Keratinocyte (primary cell): ENCODE measurements around the gene IRF2BP2. TPM values are rescaled to one million over a fixed set of nuclear protein-coding genes. Genes with fewer than 3 reads are reported as not detected.

Source experiments
- DNase-seq: peaks from one replicate; pipeline ENCODE4 v3.0.0-alpha.2; 2011; ENCODE audit warnings: low read depth, missing footprints, low spot score
- FAIRE-seq: peaks from 2 replicates; lab custom pipeline; 2011; peaks lifted over from hg19 to GRCh38; lab: Jason Lieb, UNC
- H2AFZ ChIP-seq: 2 replicates; pipeline ENCODE4 v1.6.0; 2012; ENCODE audit warnings: low read length, control low read depth, inconsistent platforms; ENCODE audit not compliant: control insufficient read depth
- H3K27ac ChIP-seq: 2 replicates; pipeline ENCODE4 v1.5.1; 2011; ENCODE audit warnings: low read length; ENCODE audit not compliant: control insufficient read depth, insufficient read depth
- H3K27me3 ChIP-seq: 3 replicates; pipeline ENCODE4 v1.6.0; 2011; ENCODE audit warnings: low read length; ENCODE audit not compliant: control insufficient read depth, insufficient read depth; ENCODE audit errors: extremely low read depth
- H3K36me3 ChIP-seq, 2 experiments: 2 replicates in 1 of 2; 3 replicates in 1 of 2; pipeline ENCODE4 v1.5.1; 2011; ENCODE audit warnings: low read length in 2 of 2, mild to moderate bottlenecking in 1 of 2; ENCODE audit not compliant: control insufficient read depth in 2 of 2, insufficient read depth in 2 of 2; ENCODE audit errors: extremely low read depth in 1 of 2
- H3K4me1 ChIP-seq: 3 replicates; pipeline ENCODE4 v1.5.1; 2011; ENCODE audit warnings: low read length; ENCODE audit not compliant: control insufficient read depth, insufficient read depth; ENCODE audit errors: extremely low read depth
- H3K4me2 ChIP-seq: 3 replicates; pipeline ENCODE4 v1.6.0; 2011; ENCODE audit warnings: low read depth, low read length; ENCODE audit not compliant: control insufficient read depth, insufficient read depth; ENCODE audit errors: extremely low read depth
- H3K4me3 ChIP-seq, 3 experiments: fragments of 200-600 bp in 1 of 3; sonication (generic) in 1 of 3; 2 replicates in 2 of 3; 3 replicates in 1 of 3; pipeline ENCODE4 v1.5.1; 2011 to 2016; ENCODE audit warnings: low read length in 3 of 3, mild to moderate bottlenecking in 3 of 3, control low read depth in 2 of 3, inconsistent platforms in 1 of 3, low read depth in 1 of 3, mixed read lengths in 1 of 3, mixed run types in 1 of 3, moderate library complexity in 1 of 3; ENCODE audit not compliant: control insufficient read depth in 2 of 3, insufficient read depth in 2 of 3; ENCODE audit errors: extremely low read depth in 1 of 3
- H3K79me2 ChIP-seq: 2 replicates; pipeline ENCODE4 v1.6.0; 2012; ENCODE audit warnings: low read length; ENCODE audit not compliant: control insufficient read depth, insufficient read depth
- H3K9ac ChIP-seq: 3 replicates; pipeline ENCODE4 v1.6.0; 2011; ENCODE audit warnings: low read length; ENCODE audit not compliant: control insufficient read depth, insufficient read depth; ENCODE audit errors: extremely low read depth
- H3K9me1 ChIP-seq: 3 replicates; pipeline ENCODE4 v1.6.0; 2011; ENCODE audit warnings: low read length; ENCODE audit not compliant: control insufficient read depth, insufficient read depth; ENCODE audit errors: extremely low read depth
- H3K9me3 ChIP-seq: 2 replicates; pipeline ENCODE4 v1.5.1; 2012; ENCODE audit warnings: low read depth, low read length; ENCODE audit not compliant: control insufficient read depth
- H4K20me1 ChIP-seq: 3 replicates; pipeline ENCODE4 v1.6.0; 2011; ENCODE audit warnings: low read length; ENCODE audit not compliant: control insufficient read depth, insufficient read depth; ENCODE audit errors: extremely low read depth
- EZH2 ChIP-seq: IDR thresholded peaks from one replicate; pipeline ENCODE4 v1.6.1; 2012; ENCODE audit warnings: inconsistent platforms, mild to moderate bottlenecking, low read length, moderate library complexity
- dilution Hi-C: fragments of 300-500 bp; cut with MboI; formaldehyde crosslinking; loops from one replicate; pipeline ENCODE4 v1.7.0; 2020; ENCODE audit warnings: low sequenced_read_pairs; ENCODE audit not compliant: extremely low pct_ligation_motif_present
- polyA plus RNA-seq, 5 experiments: library from polyadenylated mRNA; depleted of rRNA in 3 of 5; stranded (reverse) in 3 of 5; stranded (forward) in 1 of 5; unstranded in 1 of 5; fragments of >200 nt; gene quantifications; 1 replicate in 1 of 5; 2 replicates in 3 of 5; 3 replicates in 1 of 5; pipeline versions ENCODE4 v1.2.1 to v1.2.3, GENCODE V29; 2011 to 2012; ENCODE audit warnings: missing spikeins in 2 of 5, low read depth in 1 of 5, low replicate concordance in 1 of 5
- TF ChIP-seq, protein P1 (sequence below), 3 experiments: IDR thresholded peaks in 1 of 3; conservative IDR thresholded peaks in 1 of 3; optimal IDR thresholded peaks in 1 of 3; 2 replicates in 2 of 3; 3 replicates in 1 of 3; pipeline versions ENCODE3 to v1.5.1; 2011; ENCODE audit warnings: low read length in 3 of 3, mild to moderate bottlenecking in 3 of 3, moderate library complexity in 2 of 3, control low read depth in 1 of 3, inconsistent platforms in 1 of 3; ENCODE audit not compliant: insufficient read depth in 2 of 3; ENCODE audit errors: extremely low read depth in 1 of 3

IRF2BP2 gene
- polyA plus RNA-seq, 1 donor (not counting 4 experiments of a cell fraction or from before 2014, with no cell fraction given) = 29.9 TPM

DNA sequence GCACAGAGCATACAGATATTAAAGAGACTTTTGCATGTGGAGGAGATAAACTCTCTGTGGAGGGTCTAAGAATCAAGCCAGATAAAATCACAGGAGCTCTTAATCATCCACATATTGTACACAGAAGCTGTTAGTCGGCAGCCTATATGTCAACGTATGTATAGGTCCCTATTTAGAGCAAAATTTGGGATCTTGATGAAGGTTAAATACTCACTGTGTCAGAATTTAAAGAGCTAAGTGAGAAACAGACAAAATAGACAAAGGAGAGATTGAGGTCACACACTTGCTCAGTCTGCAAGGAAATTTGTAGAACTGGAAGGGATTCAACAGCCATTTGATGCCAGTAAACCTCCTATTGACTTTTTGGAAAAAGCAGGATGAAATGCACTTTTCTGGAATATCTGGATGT is 4.1 kb upstream of the IRF2BP2 start:
- TF ChIP-seq EZH2 = no peak
- TF ChIP-seq, protein P1, sequence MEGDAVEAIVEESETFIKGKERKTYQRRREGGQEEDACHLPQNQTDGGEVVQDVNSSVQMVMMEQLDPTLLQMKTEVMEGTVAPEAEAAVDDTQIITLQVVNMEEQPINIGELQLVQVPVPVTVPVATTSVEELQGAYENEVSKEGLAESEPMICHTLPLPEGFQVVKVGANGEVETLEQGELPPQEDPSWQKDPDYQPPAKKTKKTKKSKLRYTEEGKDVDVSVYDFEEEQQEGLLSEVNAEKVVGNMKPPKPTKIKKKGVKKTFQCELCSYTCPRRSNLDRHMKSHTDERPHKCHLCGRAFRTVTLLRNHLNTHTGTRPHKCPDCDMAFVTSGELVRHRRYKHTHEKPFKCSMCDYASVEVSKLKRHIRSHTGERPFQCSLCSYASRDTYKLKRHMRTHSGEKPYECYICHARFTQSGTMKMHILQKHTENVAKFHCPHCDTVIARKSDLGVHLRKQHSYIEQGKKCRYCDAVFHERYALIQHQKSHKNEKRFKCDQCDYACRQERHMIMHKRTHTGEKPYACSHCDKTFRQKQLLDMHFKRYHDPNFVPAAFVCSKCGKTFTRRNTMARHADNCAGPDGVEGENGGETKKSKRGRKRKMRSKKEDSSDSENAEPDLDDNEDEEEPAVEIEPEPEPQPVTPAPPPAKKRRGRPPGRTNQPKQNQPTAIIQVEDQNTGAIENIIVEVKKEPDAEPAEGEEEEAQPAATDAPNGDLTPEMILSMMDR (optimal IDR thresholded peaks at IDR 0.05 in 1 of 3, IDR thresholded peaks at IDR 0.05 in 1 of 3, conservative IDR thresholded peaks at IDR 0.05 in 1 of 3; ENCODE audit: extremely low read depth in 1 of 3, insufficient read depth in 2 of 3, low read length in 3 of 3) = no peak
- H3K4me1 ChIP-seq = peaks cover 69% of the 10 kb centered on the region
- peak overlapping the region; percentile 99 for H3K9ac ChIP-seq
- H3K9me3 ChIP-seq = no peaks in the 10 kb centered on the region
- no peaks in the 10 kb centered on the region for H4K20me1 ChIP-seq
- H3K4me3 ChIP-seq = no peak overlapping the region
- H3K4me2 ChIP-seq = peak overlapping the region; percentile 96
- dilution Hi-C loops = no loop called here
- peaks cover 2% of the 10 kb centered on the region for H3K79me2 ChIP-seq
- H3K27me3 ChIP-seq = no peaks in the 10 kb centered on the region
- DNase-seq (no peak), FAIRE-seq (no peak)
- peak overlapping the region; percentile 100 for H3K27ac ChIP-seq
- no peak overlapping the region for H2AFZ ChIP-seq
- no peaks in the 10 kb centered on the region for H3K9me1 ChIP-seq
- H3K36me3 ChIP-seq = no peaks in the 10 kb centered on the region

DNA sequence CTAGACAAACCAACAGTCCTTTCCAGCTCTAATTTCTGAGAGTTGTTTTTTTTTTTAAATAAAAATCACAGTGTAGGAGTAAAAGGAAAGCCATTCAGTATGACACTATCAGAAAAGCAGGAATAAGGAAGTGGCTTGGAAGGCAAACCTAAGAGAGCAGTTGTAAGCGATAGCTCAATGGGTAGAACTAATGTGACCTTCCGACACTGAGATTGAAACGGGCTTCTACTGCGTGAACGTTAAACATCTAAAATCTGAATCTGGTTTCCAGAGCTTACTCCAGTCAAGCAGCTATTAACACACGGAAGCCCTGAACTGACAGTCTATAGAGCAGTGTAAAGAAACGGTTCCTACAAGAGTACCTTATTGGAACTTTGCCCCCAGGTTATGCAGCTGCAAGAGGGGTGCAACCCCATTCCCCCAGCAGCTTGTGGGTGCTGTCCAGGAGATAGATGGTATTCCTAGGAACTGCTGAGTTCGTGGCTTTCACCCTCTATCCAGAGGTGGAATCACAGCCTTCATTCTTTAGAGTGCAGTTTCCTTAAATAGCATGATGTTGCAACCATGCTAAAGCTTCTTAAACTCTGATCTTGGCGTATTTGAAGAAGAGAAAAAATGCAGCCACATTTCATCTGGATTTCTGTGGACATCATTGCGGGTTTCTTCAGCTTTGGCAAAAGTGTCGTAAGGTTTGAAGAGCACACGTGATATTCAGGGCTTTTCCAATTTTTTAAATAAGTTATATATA is 3.3 kb upstream of the IRF2BP2 start:
- dilution Hi-C loops = no loop called here
- H3K4me2 ChIP-seq = peak overlapping the region; percentile 96
- no peak for FAIRE-seq
- no peaks in the 10 kb centered on the region for H4K20me1 ChIP-seq
- peaks cover 10% of the 10 kb centered on the region for H3K79me2 ChIP-seq
- H3K27ac ChIP-seq = peak overlapping the region; percentile 100
- no peak for TF ChIP-seq EZH2
- TF ChIP-seq, protein P1 (optimal IDR thresholded peaks at IDR 0.05 in 1 of 3, IDR thresholded peaks at IDR 0.05 in 1 of 3, conservative IDR thresholded peaks at IDR 0.05 in 1 of 3; ENCODE audit: extremely low read depth in 1 of 3, insufficient read depth in 2 of 3, low read length in 3 of 3) = no peak
- peaks cover 61% of the 10 kb centered on the region for H3K4me1 ChIP-seq
- H3K4me3 ChIP-seq = peak overlapping the region; percentile 1 to 45 (median 5)
- H3K27me3 ChIP-seq = no peaks in the 10 kb centered on the region
- peak overlapping the region; percentile 99 for H3K9ac ChIP-seq
- H3K36me3 ChIP-seq = peaks cover 0 to under 1% of the 10 kb centered on the region in 2 experiments
- no peaks in the 10 kb centered on the region for H3K9me3 ChIP-seq
- H3K9me1 ChIP-seq = no peaks in the 10 kb centered on the region
- DNase-seq = no peak
- no peak overlapping the region for H2AFZ ChIP-seq
